Activated T-cell treated with anti-CD3 and anti-CD28 coated beads for 48 hours (primary cell): Measurements from ENCODE around the gene CDH2.

Source experiments
- DNase-seq: peaks from one replicate; pipeline ENCODE4 v3.0.0-alpha.2; 2020; ENCODE audit warnings: low read depth

Gene CDH2

DNA sequence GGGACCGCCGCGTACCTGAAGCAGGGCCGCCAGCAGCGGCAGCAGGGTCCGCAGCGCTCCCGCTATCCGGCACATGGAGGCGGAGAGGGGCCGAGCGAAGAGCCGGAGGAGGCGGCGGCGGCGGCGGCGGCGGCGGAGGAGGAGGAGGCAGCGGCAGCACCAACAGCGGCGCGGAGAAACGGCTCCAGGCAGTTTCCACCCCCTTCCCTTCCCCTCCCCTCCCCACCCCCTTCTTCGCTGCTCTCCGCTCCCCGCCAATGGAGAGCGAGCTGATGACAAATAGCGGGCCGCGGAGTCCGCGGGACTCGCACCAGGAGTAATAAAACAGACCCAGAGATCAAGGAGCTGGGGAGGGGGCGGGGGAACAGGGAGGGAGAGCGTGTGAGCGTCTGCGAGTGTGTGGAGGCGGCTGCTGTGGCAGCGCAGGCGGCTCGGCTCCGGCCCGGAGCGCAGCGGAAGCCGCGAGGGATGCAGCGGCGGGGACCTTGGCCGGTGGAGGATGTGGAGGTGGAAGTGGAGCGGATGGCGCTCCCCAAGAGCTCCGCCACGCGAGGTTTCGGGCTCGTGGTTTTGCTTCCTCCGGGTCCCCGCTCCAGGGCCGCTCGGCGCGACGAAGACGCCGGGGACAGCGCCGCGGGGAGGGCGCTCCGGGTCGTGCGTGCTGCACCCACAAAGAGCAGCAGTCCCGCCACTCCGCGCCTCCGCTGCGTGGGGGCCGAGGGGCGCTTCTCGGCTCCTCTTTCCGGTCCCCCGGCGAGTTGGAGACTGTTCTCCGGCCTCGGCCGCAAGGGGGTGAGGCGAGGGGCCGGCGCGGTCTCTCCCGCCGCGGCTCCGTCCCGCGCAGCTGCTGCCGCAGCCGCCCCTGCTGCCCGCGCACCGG, at the start of gene CDH2:
Gene CDH2, minus strand, starts transcription at position 183 of the 880 bp plus-strand sequence. Its CDS starts 108 bp downstream, at position 75.
- DNase-seq: peak; percentile 14

DNA sequence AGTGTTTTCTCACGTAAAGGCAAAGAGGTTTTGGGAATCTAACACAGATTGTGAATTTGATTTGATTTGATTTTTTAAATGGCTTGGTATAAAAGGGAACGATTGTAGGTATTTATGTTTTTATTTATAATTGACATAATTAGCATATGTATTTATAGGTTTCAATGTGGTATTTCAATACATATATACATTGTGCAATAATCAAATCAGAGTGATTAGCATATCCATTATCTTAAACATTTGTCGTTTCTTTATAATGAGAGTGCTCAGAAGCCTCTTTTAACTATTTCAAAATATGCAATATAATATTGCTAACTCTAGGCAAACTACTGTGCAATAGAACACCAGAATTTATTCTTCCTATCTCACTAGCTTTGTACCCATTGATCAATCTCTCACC, 35.1 kb upstream of the CDH2 start:
- no peak for DNase-seq

DNA sequence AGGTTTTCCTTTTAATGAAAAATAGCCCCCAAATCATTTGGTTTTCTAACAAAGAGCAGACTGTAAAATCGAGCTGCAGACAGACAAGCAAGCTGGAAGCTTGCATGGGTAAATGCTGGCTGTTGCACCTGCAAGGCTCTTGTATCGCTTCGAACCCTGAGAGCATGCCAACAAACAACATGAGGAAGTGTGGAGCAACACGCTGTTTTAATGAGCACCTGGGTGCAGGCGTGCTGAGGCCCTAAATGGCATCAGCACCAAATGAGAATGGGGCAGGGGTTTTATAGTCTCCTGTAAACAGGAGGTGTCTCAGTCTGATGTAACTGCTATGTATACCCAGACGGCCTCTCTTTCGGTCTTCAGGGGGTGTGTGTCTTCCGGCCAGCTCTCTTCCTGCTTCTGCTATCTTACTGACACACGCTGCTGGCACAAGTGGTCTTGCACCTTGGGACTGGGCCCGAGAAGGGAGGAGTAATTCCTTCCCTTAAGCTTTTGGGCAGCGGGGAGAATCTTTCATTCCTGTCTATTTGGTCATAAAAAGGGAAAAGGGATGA, 31.9 kb upstream of the CDH2 start:
- DNase-seq: no peak

DNA sequence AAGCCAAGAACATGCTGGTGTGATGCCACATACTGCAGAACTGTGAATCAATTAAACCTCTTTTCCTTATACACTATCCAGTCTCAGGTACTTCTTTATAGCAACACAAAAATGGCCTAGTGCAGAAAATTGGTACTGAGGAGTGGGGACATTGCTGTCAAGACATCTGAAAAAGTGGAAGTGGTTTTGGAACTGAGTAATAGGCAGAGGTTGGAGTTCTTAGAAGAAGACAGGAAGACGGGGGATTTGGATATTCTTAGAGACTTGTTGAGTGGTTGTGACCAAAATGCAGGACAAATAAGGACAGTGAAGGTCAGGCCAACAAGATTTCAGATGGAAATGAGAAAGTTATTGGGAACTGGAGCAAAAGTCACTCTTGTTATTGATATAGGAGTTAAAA, 31.3 kb upstream of the CDH2 start:
- no peak for DNase-seq

DNA sequence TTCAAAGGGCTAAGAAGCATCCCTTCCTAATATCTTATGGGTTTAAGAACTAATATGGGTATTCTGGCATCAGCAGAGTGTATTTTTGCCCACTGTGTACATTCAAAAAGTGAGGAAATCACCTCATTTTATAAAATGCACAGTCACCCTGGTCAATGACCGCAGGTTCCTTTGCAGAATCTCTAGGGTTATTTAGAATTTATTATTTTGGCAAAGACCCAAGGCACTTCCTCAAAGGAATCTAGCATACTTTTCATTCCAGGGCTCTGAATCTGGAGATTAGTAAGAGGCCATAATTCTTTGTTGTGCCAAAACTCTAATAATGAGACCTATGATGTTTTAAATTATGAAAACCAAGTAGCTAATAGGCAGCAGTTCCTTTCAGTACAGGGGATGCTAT, 27.2 kb upstream of the CDH2 start:
- no peak for DNase-seq

DNA sequence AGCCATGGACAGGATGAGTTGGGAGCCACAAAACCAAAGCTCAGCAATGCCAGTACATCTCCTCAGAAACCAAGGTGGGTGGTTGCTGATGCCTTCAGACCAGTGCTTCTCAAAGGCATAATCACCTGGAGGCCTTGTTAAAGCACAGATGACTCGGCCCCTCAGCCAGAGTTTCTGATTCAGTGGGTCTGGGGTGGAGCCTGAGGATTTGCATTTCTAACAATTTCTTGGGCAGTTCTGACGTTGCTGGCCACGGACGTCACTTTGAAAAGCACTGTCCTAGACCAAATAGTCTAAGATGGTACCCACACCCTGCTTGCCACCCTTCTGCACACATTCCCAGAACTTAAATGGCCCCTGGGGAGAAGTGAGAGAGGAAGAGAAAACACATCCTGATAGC, 24.1 kb upstream of the CDH2 start:
- no peak for DNase-seq

DNA sequence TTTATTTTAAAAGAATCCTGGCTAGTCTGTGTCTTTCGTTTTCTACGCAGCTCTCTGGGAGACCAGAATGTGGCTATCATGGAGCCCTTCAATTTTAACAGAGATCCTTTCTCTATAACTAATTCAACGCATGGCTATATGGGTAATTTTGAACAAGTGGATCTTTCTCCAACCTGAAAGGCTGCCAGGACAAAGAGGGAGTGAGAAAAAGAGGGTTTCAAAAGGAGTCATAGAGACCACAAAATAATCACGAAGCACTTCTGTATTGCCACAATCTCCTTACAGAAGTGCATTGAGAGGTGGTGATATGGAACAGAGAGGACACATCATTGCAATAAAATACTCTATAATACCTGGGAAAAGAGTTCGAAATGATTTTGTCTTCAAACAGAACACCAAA, 21.7 kb upstream of the CDH2 start:
- no peak for DNase-seq

DNA sequence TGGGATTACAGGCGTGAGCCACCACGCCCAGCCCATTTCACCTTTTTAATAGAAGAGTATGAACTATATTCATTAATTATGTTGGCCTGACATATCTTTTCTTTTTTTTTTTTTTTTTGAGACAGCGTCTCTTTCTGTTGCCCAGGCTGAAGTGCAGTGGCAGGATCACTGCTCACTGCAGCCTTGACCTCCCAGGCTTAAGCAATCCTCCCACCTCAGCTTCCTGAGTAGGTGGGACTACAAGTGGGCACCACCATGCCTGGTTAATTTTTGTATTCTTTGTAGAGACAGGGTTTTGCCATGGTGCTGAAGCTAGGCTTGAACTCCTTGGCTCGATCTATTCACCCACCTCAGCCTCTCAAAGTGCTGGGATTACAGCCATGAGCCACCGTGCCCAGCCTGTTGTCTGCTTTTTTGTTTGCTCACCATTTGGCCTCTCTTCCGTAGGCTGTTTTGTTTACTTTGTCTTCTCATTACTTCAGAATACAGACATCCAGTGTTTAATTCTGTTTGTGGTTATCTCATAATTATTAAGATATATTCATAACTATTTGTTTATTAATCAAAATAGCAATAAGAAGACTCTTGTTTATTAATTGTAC, 16.3 kb upstream of the CDH2 start:
- DNase-seq: no peak

DNA sequence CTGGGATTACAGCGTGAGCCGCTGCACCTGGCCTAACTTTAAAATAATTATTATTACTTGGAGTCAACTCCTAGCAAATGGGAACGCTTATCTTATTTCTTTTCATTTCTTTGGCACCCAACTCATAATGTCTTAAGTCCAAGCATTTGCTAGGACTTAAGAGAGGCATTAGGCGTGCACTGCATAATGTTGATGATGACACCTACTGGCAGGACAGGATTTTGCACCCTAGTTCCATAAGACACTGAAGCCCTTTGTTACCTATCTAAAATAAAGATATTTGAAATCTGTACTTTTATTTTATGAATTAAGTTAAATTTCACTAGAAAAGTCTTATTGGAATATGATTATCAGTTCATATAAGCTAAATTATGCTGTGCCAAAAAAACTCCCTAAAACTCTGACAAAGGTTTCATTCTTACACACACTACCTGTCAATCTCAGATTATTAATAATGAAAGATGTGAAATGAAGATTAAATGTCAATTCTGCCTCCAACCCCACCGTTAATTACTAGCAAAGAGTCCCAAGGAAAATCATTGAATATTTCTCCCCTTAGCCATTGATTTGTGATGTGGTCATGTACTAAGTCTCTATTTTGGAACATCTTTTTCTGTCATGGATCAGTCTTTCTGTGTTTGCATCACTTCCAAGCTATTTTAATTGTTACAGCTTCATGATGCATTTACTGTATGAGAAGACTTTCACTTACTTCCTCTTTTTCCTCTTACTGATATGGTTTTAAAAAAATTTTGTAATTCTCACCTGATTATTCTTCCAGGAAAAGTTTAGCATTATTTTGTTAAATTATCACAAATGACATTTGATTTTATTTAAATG, 12.7 kb upstream of the CDH2 start:
- DNase-seq: no peak

DNA sequence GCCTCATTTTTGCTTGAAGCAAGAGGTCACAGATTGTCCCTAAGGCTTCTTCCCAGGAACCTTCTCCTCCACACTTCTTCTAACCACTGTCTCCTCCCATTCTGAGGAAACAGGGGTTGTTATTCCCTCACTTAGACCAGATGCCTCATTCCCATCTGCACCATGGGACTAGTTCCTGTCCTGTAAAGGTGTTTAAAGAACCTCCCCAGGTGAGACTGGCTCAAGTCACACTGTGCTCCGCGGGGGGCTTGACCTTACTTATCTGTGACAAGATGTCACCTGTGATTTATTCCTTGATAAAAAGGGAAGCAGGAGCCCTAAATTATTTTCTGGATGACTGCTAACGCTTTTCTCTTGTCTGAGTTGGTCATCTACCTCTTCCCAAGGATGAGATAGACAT, 8.2 kb upstream of the CDH2 start:
- no peak for DNase-seq

DNA sequence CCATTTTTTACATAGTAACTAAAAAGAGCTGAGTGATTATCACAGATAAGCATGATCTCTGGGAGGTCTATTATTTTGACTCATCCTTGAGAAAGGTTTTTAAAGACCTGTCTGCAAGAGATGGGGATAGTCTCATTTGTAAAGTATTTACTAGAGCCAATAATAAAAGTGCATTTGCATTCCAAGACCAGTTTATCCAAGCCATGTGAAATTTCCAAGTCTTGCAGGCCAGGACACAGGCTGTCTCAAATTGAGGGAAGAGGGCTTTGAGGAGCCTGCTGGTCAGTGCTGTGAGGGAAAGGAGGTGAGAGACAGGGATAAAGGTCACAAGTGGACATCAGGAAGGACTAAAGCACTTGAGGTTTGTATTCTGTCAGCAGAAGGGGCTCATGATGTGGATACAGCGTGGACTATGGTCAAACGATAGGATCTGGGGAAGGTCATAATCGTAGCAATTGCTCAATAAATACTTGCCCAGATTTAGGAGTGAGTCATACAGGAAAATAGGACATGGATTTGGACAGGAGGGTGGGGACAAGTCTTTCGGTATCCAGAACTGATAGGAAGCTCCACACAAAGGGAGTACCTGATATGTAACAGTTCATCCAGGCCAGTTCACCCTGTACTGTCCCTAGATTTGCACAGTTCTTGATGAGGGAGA, 6.6 kb upstream of the CDH2 start:
- no peak for DNase-seq

DNA sequence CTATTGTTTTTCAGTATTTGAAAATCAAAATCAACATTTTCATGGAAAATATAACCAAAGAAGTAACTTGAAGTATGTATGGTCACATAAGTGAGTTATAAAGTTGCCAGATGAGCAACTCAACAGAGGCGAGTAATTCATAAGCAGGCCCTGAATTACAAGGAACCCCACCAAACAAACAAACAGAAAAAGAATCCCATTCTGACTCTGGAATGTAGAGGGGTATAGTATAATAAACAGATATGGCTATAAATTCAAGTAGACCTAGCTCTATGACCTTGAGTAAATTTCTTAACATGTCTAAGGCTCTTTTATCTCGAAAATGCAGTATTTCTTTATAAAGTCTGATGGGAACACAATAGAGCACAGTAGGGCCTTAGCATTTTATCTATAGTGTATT, 4.7 kb upstream of the CDH2 start:
- DNase-seq: no peak

DNA sequence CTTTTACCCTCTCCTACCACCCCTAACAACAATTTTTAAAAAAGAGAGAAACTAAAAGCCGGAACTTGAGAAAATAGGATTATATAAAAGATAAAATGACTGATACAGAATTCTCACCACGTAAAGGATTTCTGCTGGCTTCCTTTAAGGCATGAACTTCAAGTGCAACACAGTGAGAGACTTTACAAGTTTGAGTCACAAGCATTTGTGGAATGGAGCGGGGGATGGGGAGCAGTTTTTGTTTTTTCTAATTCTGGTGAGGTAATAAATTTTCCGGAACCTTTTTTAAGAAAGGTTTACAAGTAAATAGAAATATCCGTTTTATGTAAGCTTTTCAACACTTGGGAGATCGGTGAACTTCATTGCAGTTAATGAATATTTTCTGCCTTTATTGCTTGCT, 1.8 kb upstream of the CDH2 start:
- no peak for DNase-seq

DNA sequence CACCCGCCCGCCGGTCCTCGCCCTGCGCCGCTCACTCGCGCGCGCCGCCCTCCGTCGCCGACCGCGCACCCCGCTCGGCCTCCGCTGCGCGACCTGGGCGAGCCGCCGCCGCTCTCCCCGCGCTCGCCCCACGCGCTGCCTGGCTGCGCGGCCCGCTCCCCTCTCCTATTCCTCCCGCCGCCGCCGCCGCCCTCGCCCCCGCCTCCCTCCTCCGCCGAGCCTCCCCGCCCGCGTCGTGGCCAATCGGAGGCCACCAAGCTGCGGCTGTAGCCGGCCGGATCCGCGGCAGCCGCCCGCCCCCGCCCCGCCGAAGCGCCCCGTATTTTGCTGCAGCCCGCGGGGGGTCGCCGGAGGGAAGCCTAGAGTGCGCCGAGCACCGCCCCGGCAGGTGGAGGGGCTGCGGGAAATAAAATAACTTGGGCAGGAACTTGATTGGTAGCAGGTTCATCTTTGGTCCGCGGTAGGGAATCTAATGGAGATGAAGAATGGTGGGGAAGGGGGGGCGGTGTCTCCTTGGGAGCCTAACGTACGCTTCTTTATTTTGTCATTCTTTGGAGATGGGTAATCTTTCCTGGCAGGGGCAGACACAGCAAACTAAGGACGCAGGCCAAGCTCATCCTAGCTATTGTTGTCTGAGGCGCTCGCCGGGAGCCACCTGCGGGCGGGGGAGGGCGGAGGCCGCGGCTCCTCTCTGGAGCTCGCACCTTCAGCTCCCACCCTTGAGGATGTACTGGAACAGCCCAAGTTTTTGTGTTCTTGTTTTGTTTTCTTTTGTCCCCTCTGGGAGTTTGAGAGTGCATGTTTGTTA, 1.1 kb upstream of the CDH2 start:
- DNase-seq: no peak

DNA sequence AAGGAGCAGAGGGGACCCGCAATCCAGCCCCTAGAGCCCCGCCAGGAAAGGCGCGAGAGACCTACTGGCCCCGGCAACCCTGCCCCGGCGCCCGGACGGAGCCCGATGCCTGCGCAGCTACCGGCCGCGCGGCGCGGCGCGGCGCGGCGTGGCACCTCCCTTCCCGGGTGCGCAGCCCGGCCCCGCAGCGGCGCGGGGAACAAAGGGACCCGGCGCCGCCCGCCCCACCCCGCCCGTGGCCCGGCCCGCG, 307 bp downstream of the CDH2 start:
- DNase-seq: no peak

DNA sequence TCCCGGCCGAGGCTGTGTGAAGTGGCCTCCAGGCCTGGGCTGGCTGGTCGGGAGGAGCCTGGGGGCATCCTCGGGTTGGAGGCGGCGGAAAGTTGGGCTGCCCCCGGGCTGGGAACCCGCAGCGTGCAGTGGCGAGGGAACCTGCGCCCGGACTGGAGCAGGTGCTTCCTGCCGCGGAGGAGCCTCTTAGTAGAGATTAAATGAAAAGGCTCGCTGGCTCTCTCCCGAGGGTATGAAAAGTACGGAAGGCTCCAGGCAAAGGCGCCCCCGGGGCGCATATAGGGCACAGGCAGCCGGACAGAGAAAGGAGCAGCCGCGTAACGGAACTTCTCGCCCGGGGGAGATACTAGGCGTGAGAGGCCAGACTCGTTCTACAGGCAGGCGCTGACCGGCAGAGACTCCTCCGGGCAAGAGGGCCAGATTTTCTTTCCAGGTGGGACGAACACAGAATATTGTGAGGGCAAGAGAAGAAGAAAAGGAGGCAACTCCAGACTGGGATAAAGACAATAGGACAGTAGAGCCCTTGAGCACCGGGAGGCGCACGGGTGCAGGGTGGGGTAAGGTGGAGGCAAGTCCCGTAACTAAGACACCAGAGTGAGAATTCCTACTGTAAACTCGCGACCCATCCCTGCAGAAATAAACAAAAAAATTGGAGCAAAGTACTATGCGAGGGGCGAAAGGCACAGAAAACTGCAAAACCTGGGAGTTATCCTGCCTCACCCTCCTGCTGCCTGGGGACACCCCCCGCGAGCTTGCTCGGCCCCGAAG, 816 bp downstream of the CDH2 start:
- no peak for DNase-seq

DNA sequence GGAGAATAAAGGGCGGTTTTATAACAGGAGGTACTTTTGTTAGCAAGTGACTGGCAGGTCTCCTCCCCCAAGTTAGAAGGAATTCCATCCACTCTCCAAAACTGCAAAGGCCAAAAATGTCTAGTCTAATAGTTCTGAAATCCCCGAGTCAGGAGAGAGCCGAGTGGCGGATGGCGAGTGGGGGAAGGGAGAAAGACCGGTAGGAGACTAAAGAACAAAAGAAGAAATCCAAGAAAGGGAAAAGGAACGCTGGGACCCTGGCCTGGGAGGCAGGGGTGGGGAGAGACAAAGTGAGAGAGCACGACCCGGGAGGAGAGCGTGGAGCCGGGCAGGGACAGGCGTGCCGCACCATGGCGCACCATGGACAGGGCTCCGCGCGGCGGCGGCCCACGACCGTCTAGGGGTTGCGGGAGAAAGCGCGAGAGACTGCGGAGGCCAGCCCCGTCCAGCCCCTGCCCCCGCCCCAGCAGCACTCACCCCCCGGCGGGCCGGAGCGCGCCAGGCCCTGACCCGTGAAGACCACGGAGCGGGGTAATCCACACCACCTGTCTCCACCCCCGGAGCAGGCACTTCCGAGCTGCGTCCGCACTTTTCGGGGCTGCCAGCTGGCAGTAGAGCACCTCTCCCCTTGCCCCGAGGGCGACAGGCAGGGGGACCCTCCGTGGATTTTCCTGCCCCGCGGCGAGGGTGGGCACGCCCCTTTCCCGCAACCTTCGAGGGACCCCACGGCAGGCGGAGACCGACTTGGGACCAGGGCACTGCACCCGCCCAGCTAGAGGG, 1.6 kb downstream of the CDH2 start:
- DNase-seq: no peak

DNA sequence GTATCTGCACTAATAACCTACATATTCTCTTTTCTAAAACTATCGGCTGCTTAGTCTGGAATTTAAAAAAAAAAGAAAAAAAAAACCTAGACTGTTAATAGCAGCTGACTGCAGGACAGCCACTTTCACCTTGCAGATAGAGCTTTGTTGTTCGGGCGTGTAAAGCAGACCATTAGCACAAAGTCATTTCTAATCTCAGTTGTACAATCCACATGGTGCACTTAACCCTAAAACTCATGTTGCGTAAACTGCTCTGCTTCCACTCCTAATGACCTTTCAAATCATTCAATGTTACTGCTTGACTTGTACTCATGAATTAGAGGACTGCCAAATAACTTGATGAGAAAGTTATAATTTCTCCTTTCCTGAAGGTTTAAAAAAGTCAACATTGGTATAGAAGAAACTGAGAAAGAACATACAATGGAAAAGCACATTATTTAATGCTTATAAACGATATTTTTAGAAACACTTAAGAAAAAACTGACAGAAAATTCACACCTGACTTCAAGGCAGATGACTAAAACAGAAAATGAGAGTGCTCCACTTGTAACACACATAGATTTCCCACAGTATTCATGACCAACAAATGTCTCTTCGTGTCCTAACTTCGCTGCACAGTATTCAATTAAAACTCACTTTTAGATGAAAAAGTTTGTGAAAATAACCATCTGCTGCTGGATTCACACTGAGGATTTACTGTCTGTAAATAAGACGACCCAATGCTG, 2.6 kb downstream of the CDH2 start:
- no peak for DNase-seq

DNA sequence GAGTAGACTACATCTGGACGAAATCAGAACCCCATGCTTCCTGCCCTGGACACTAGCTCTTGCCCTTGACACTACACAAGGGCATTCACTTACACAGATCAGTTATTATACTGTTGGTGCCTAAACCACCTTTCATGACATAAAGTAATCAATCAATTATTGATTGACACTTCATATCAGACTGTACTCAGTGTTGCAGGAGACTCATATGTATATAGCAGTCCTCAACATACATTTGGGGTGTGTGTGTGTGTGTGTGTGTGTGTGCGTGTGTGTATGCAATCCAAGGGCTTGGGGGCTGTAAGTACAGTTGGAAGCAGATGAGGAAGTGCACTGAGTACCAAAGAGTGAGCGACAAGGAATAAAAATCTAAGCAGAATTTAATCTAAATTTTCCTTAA, 5.1 kb downstream of the CDH2 start:
- DNase-seq: no peak
